H1 (cell line): ENCODE measurements around the gene ZNF394. TPM values are rescaled to one million over a fixed set of nuclear protein-coding genes. Genes with fewer than 3 reads are reported as not detected.

Source experiments
- CTCF ChIA-PET: fragments of 300-600 bp; sonication (Branson Sonifier 250); formaldehyde crosslinking; loops from one replicate; lab custom pipeline; 2021; ENCODE audit not compliant: partially characterized antibody; lab: Charles Lee
- POLR2A ChIA-PET: fragments of 300-600 bp; sonication (Branson Sonifier 250); formaldehyde crosslinking; loops from one replicate; lab custom pipeline; 2021; ENCODE audit warnings: inconsistent platforms; ENCODE audit not compliant: partially characterized antibody; lab: Charles Lee
- DNase-seq, 2 experiments: peaks; one replicate each; pipeline versions ENCODE4 v3.0.0 to v3.0.0-alpha.2; 2010 to 2022; ENCODE audit warnings: low spot score in 2 of 2, low read depth in 1 of 2, mixed read lengths in 1 of 2
- FAIRE-seq: peaks from 2 replicates; lab custom pipeline; 2011; peaks lifted over from hg19 to GRCh38; lab: Jason Lieb, UNC
- H2AFZ ChIP-seq: 2 replicates; pipeline ENCODE4 v1.8.1; 2012; ENCODE audit warnings: low read length, inconsistent platforms
- H2AK5ac ChIP-seq: 2 replicates; pipeline ENCODE4 v1.6.1; 2013; ENCODE audit warnings: low read depth, low read length
- H2BK120ac ChIP-seq: replicated peaks from 2 replicates; pipeline ENCODE3; 2013; ENCODE audit warnings: low read depth, low read length, inconsistent platforms
- H2BK12ac ChIP-seq: 2 replicates; pipeline ENCODE4 v1.6.1; 2013; ENCODE audit warnings: low read depth, low read length
- H2BK15ac ChIP-seq: 2 replicates; pipeline ENCODE4 v1.6.1; 2013; ENCODE audit warnings: low read length
- H2BK20ac ChIP-seq: 2 replicates; pipeline ENCODE4 v1.6.1; 2013; ENCODE audit warnings: low read length
- H2BK5ac ChIP-seq: 2 replicates; pipeline ENCODE4 v1.6.1; 2013; ENCODE audit warnings: low read depth, low read length
- H3K14ac ChIP-seq: 2 replicates; pipeline ENCODE4 v1.6.1; 2013; ENCODE audit warnings: inconsistent platforms; ENCODE audit not compliant: insufficient read length
- H3K18ac ChIP-seq: 2 replicates; pipeline ENCODE4 v1.6.1; 2013; ENCODE audit warnings: low read length; ENCODE audit errors: extremely low read depth
- H3K23ac ChIP-seq: 2 replicates; pipeline ENCODE4 v1.6.1; 2013; ENCODE audit warnings: inconsistent platforms; ENCODE audit not compliant: insufficient read length
- H3K23me2 ChIP-seq: 2 replicates; pipeline ENCODE4 v1.6.1; 2013; ENCODE audit warnings: low read depth, low read length
- H3K27ac ChIP-seq: 2 replicates; pipeline ENCODE4 v1.6.1; 2011; ENCODE audit warnings: low read depth, low read length, inconsistent platforms
- H3K27me3 ChIP-seq, 4 experiments: replicated peaks in 1 of 4; 1 replicate in 1 of 4; 2 replicates in 3 of 4; pipeline versions ENCODE4 v1.6.1 to v1.8.1; 2011 to 2013; ENCODE audit warnings: low read length in 3 of 4, mild to moderate bottlenecking in 3 of 4, inconsistent platforms in 2 of 4, mixed read lengths in 2 of 4, moderate library complexity in 1 of 4; ENCODE audit not compliant: control insufficient read depth in 3 of 4, insufficient read depth in 3 of 4; ENCODE audit errors: extremely low read depth in 1 of 4
- H3K36me3 ChIP-seq, 4 experiments: 2 replicates each; pipeline versions ENCODE4 v1.6.1 to v1.8.1; 2011 to 2013; ENCODE audit warnings: mild to moderate bottlenecking in 4 of 4, low read length in 3 of 4, moderate library complexity in 2 of 4, control low read depth in 1 of 4, inconsistent platforms in 1 of 4; ENCODE audit not compliant: insufficient read depth in 4 of 4, control insufficient read depth in 2 of 4
- H3K4ac ChIP-seq: replicated peaks from 2 replicates; pipeline ENCODE3; 2013; ENCODE audit warnings: low read length, low read depth, mixed read lengths, inconsistent platforms; ENCODE audit not compliant: insufficient read length
- H3K4me1 ChIP-seq, 4 experiments: replicated peaks in 1 of 4; 1 replicate in 1 of 4; 2 replicates in 3 of 4; pipeline versions ENCODE4 v1.6.1 to v1.8.1; 2011 to 2013; ENCODE audit warnings: low read length in 3 of 4, inconsistent platforms in 2 of 4, mixed read lengths in 1 of 4; ENCODE audit not compliant: insufficient read depth in 4 of 4, control insufficient read depth in 3 of 4
- H3K4me2 ChIP-seq, 2 experiments: 2 replicates each; pipeline versions ENCODE4 v1.6.1 to v1.8.1; 2011 to 2013; ENCODE audit warnings: low read depth in 2 of 2, low read length in 2 of 2, control low read depth in 1 of 2, inconsistent platforms in 1 of 2, mild to moderate bottlenecking in 1 of 2; ENCODE audit not compliant: insufficient read depth in 1 of 2
- H3K4me3 ChIP-seq, 4 experiments: fragments of 200-600, 300-600 bp in 1 of 4; sonication (generic), shearing (Covaris generic), sonication (Bioruptor Twin) in 1 of 4; 2 replicates each; pipeline versions ENCODE4 v1.5.1 to v1.8.1; 2011 to 2016; ENCODE audit warnings: low read length in 4 of 4, low read depth in 3 of 4, control low read depth in 2 of 4, inconsistent platforms in 2 of 4, mild to moderate bottlenecking in 2 of 4, mixed read lengths in 1 of 4, moderate library complexity in 1 of 4; ENCODE audit not compliant: insufficient read depth in 2 of 4; ENCODE audit errors: extremely low read depth in 1 of 4
- H3K56ac ChIP-seq: replicated peaks from 2 replicates; pipeline ENCODE3; 2013; ENCODE audit warnings: low read depth, mild to moderate bottlenecking, mixed read lengths, low read length, inconsistent platforms; ENCODE audit not compliant: insufficient read length
- H3K79me1 ChIP-seq: 2 replicates; pipeline ENCODE4 v1.6.1; 2013; ENCODE audit warnings: low read depth, low read length, control low read depth
- H3K79me2 ChIP-seq, 2 experiments: 2 replicates each; pipeline versions ENCODE4 v1.6.1 to v1.8.1; 2012 to 2013; ENCODE audit warnings: low read length in 2 of 2, mild to moderate bottlenecking in 2 of 2, inconsistent platforms in 1 of 2; ENCODE audit not compliant: insufficient read depth in 2 of 2, control insufficient read depth in 1 of 2
- H3K9ac ChIP-seq, 4 experiments: replicated peaks in 1 of 4; 1 replicate in 1 of 4; 2 replicates in 3 of 4; pipeline versions ENCODE4 v1.6.1 to v1.8.1; 2011 to 2013; ENCODE audit warnings: low read depth in 3 of 4, low read length in 3 of 4, control low read depth in 2 of 4, mild to moderate bottlenecking in 2 of 4, moderate library complexity in 2 of 4, inconsistent platforms in 1 of 4; ENCODE audit errors: extremely low read depth in 1 of 4
- H3K9me3 ChIP-seq, 2 experiments: 2 replicates each; pipeline versions ENCODE4 v1.6.1 to v1.8.1; 2012 to 2013; ENCODE audit warnings: mild to moderate bottlenecking in 2 of 2, moderate library complexity in 2 of 2, control low read depth in 1 of 2, inconsistent platforms in 1 of 2, low read depth in 1 of 2, low read length in 1 of 2, mixed read lengths in 1 of 2; ENCODE audit not compliant: insufficient read depth in 2 of 2
- H4K20me1 ChIP-seq, 2 experiments: replicated peaks in 1 of 2; 2 replicates each; pipeline versions ENCODE3 to v1.8.1; 2011 to 2013; ENCODE audit warnings: inconsistent platforms in 2 of 2, low read length in 2 of 2, mild to moderate bottlenecking in 1 of 2; ENCODE audit not compliant: insufficient read depth in 2 of 2, control insufficient read depth in 1 of 2
- H4K5ac ChIP-seq: 2 replicates; pipeline ENCODE4 v1.6.1; 2013; ENCODE audit warnings: low read length, low read depth, mixed read lengths, inconsistent platforms; ENCODE audit not compliant: insufficient read length
- H4K8ac ChIP-seq: 2 replicates; pipeline ENCODE4 v1.8.0; 2013; ENCODE audit warnings: mild to moderate bottlenecking, moderate library complexity, low read length, inconsistent platforms; ENCODE audit not compliant: insufficient read depth; ENCODE audit errors: extremely low read depth
- H4K91ac ChIP-seq: replicated peaks from 2 replicates; pipeline ENCODE3; 2013; ENCODE audit warnings: low read length, mixed read lengths, inconsistent platforms; ENCODE audit not compliant: insufficient read length
- BACH1 ChIP-seq: IDR thresholded peaks from 2 replicates; pipeline ENCODE4 v1.6.1; 2012; ENCODE audit warnings: low read length, improper control_type of control experiment
- CBX5 ChIP-seq: fragments of 300-800, 300-1000 bp; sonication (generic); IDR thresholded peaks from 2 replicates; pipeline ENCODE4 v1.7.1; 2016; ENCODE audit warnings: antibody characterized with exemption, low read length, low read depth
- SIX5 ChIP-seq: IDR thresholded peaks from 2 replicates; pipeline ENCODE4 v1.6.1; 2011; ENCODE audit warnings: mild to moderate bottlenecking, low read depth, low read length
- TBP ChIP-seq: IDR thresholded peaks from 2 replicates; pipeline ENCODE4 v1.6.1; 2011; ENCODE audit warnings: low read depth, low read length, improper control_type of control experiment
- WGBS, 2 experiments: shearing (Covaris generic) in 1 of 2; methylation state at CpG; one replicate each; pipeline versions ENCODE4 v1.1.6 to v1.1.7; 2013 to 2015; ENCODE audit warnings: low lambda C conversion rate in 2 of 2, mixed read lengths in 2 of 2, inconsistent platforms in 1 of 2, low coverage in 1 of 2, missing lambda C conversion rate in 1 of 2; ENCODE audit not compliant: insufficient replicate concordance in 2 of 2, insufficient coverage in 1 of 2, insufficient read length in 1 of 2; ENCODE audit errors: extremely low coverage in 1 of 2, missing lambda C conversion rate in 1 of 2; 5-methylcytosine and 5-hydroxymethylcytosine counted together
- polyA plus RNA-seq, 7 experiments: library from polyadenylated mRNA; depleted of rRNA in 3 of 7; stranded (reverse) in 5 of 7; unstranded in 2 of 7; fragments of >200 nt in 5 of 7; fragments of 200-250 nt in 2 of 7; gene quantifications; 1 replicate in 5 of 7; 2 replicates in 1 of 7; 4 replicates in 1 of 7; pipeline versions ENCODE4 v1.2.1 to v1.2.3, GENCODE V29; 2011 to 2013; ENCODE audit warnings: missing spikeins in 2 of 7, mixed read lengths in 2 of 7
- total RNA-seq: library from RNA; stranded (reverse); fragmentation: NEBNext Ultra II Directional; extraction: Animal tissue kit (Norgen Biotek cat#: 25700); gene quantifications from 2 replicates; pipeline ENCODE4 v1.2.1, GENCODE V29; 2021

Gene ZNF394
- total and polyA plus RNA-seq, 2 of the 8 experiments (the other 6 are each of a cell fraction or from before 2014, with no cell fraction given): 6.6 to 19.3 TPM

DNA sequence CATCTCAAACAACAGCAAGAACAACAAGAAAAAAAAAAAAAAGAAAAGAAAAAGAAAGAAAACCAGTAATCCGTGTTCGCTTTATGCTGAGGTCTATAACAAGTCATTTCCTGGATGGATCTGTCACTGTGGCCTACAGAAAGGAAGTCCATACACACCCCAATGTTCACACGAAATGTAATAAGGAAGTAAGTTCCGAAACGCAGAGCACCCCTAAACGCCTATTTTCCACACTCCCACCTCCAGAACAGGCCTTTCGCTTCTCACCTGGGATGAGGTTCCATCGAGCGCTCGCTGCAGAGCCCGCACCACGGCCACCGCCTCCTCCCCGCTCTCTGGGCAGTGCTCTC lies 735 bp downstream of the ZNF394 start:
- Histone ChIP-seq H3K27ac (peak overlapping the region; percentile 88; the same call in 1 of the 2 replicates), H3K9me3 (peaks cover 4 to 5% of the 10 kb centered on the region in 2 experiments; a peak in 3 of 4 replicates), H3K14ac (no peak overlapping the region), H3K4me1 (peaks cover 0 to 4% (median 0%) of the 10 kb centered on the region in 4 experiments; a peak in 3 of 7 replicates), H3K79me2 (peaks cover 9 to 33% of the 10 kb centered on the region in 2 experiments), H3K4me2 (peak overlapping the region; percentile 63 to 93), H2BK20ac (no peak overlapping the region), H4K8ac (peak overlapping the region; percentile 99; the same call in 1 of the 2 replicates), H3K23ac (no peak overlapping the region), H2BK120ac (no peak overlapping the region), H3K18ac (no peak overlapping the region), H2BK12ac (peak overlapping the region; percentile 60; the same call in 1 of the 2 replicates), H2AK5ac (no peak overlapping the region), H3K27me3 (no peaks in the 10 kb centered on the region), H3K4me3 (peak overlapping the region; percentile 86 to 100 (median 93)), H3K36me3 (peaks cover 0 to 19% (median 9%) of the 10 kb centered on the region in 4 experiments; a peak in 6 of 8 replicates), H2BK5ac (peak overlapping the region; percentile 93), H4K5ac (peak overlapping the region; percentile 39), H4K91ac (no peak overlapping the region), H3K56ac (no peak overlapping the region), H3K4ac (no peak overlapping the region), H2BK15ac (no peak overlapping the region), H3K23me2 (peaks cover 7% of the 10 kb centered on the region; the same call in 1 of the 2 replicates), H3K79me1 (peaks cover 7% of the 10 kb centered on the region; the same call in 1 of the 2 replicates), H2AFZ (no peak overlapping the region), H3K9ac (peak overlapping the region; percentile 46 to 95 (median 90)), H4K20me1 (peaks cover 5 to 12% of the 10 kb centered on the region in 2 experiments)
- DNase-seq (no peak), FAIRE-seq (no peak)
- 3% methylated on average over 12 of the region's 14 CpGs; no CpG with 5 or more reads in 1 of the 2 experiments for WGBS, 2 experiments
- CTCF ChIA-PET: interaction anchor here (2.0 kb wide), 1 partner anchor 41 kb away, joined by 6 read pairs; no protein-coding TSS in a partner anchor
- POLR2A ChIA-PET: interaction anchor here (1.0 to 3.4 kb wide), 12 partner anchors 10 to 117 kb away, joined by 3 to 21 read pairs (median 6); partner anchors contain the start of genes FAM200A, ZNF655, ZNF789 and ZSCAN25
- no peak for TF ChIP-seq SIX5
- no peak for TF ChIP-seq TBP
- TF ChIP-seq BACH1: no peak
- no peak for TF ChIP-seq CBX5
